A549 (cell line): ENCODE measurements around the gene MYH9. TPM values are rescaled to one million over a fixed set of nuclear protein-coding genes. Genes with fewer than 3 reads are reported as not detected.

Experiments used
- ATAC-seq, 2 experiments: fragments of 200-7000 bp in 1 of 2; fragments of >200 bp in 1 of 2; cut with Nextera tagmentation in 1 of 2; cut with Tn5 transposase in 1 of 2; 3 replicates each; pipeline versions ENCODE4 v1.8.0 to v1.9.1; 2018 to 2020; ENCODE audit warnings: mild to moderate bottlenecking in 1 of 2, moderate library complexity in 1 of 2
- CTCF ChIA-PET: fragments of 300-600 bp; sonication (Branson Sonifier 250); formaldehyde crosslinking; extraction: SDS; loops from one replicate; lab custom pipeline; 2021; ENCODE audit warnings: antibody characterized with exemption, inconsistent platforms; lab: Yijun Ruan, JAX
- POLR2A ChIA-PET: fragments of 350-600 bp; formaldehyde crosslinking; extraction: SDS; loops from one replicate; lab custom pipeline; 2021; ENCODE audit warnings: antibody characterized with exemption, inconsistent platforms; lab: Yijun Ruan, JAX
- DNase-seq, 2 experiments: peaks; one replicate each; pipeline versions ENCODE4 v3.0.0 to v3.0.0-alpha.2; 2011 to 2016; ENCODE audit warnings: low read depth in 1 of 2, low spot score in 1 of 2
- FAIRE-seq: peaks from 2 replicates; lab custom pipeline; 2011; peaks lifted over from hg19 to GRCh38; lab: Jason Lieb, UNC
- H3K27ac ChIP-seq, 2 experiments: fragments of >200 bp; sonication (Bioruptor Twin); formaldehyde crosslinking; 3 replicates each; pipeline ENCODE4 v1.5.1; 2016 to 2017
- H3K4me1 ChIP-seq: fragments of >200 bp; sonication (Bioruptor Twin); formaldehyde crosslinking; 3 replicates; pipeline ENCODE4 v1.6.1; 2016
- H3K4me2 ChIP-seq: fragments of >200 bp; sonication (Bioruptor Twin); formaldehyde crosslinking; 3 replicates; pipeline ENCODE4 v1.6.1; 2016
- H3K4me3 ChIP-seq: fragments of >200 bp; sonication (Bioruptor Twin); formaldehyde crosslinking; 3 replicates; pipeline ENCODE4 v1.5.1; 2016
- H3K9me3 ChIP-seq: fragments of >200 bp; sonication (Bioruptor Twin); formaldehyde crosslinking; 3 replicates; pipeline ENCODE4 v1.6.1; 2016
- CEBPB ChIP-seq, 2 experiments: fragments of >200 bp in 1 of 2; sonication (Bioruptor Twin) in 1 of 2; formaldehyde crosslinking in 1 of 2; IDR thresholded peaks; 2 replicates each; pipeline ENCODE4 v1.6.1; 2012 to 2016
- CHD2 ChIP-seq: fragments of 150-350 bp; IDR thresholded peaks from 2 replicates; pipeline ENCODE4 v1.6.1; 2014; ENCODE audit warnings: low read length; ENCODE audit not compliant: partially characterized antibody
- EHMT2 ChIP-seq: fragments of 200-600 bp; sonication (generic); IDR thresholded peaks from 2 replicates; pipeline ENCODE4 v1.6.1; 2016; ENCODE audit warnings: antibody characterized with exemption, low read depth, mild to moderate bottlenecking, moderate library complexity
- EP300 ChIP-seq, 2 experiments: fragments of >200 bp; sonication (Bioruptor Twin); formaldehyde crosslinking; IDR thresholded peaks; 2 replicates in 1 of 2; 3 replicates in 1 of 2; pipeline ENCODE4 v1.6.1; 2016 to 2017
- GATA3 ChIP-seq: IDR thresholded peaks from 2 replicates; pipeline ENCODE4 v1.6.1; 2012; ENCODE audit warnings: borderline replicate concordance
- HEYL ChIP-seq: fragments of 250-450 bp; sonication (Bioruptor Pico); IDR thresholded peaks from 2 replicates; pipeline ENCODE4 v1.8.0; 2021; ENCODE audit warnings: mild to moderate bottlenecking, moderate library complexity
- HOXA7 ChIP-seq: fragments of 250-450 bp; sonication (Bioruptor Pico); IDR thresholded peaks from 2 replicates; pipeline ENCODE4 v1.5.0; 2020; ENCODE audit warnings: mild to moderate bottlenecking, moderate library complexity
- HOXB13 ChIP-seq: fragments of 250-450 bp; sonication (Bioruptor Pico); IDR thresholded peaks from 2 replicates; pipeline ENCODE4 v1.5.0; 2020; ENCODE audit warnings: low read depth, mild to moderate bottlenecking, moderate library complexity
- JUN ChIP-seq, 2 experiments: fragments of >200 bp; sonication (Bioruptor Twin); formaldehyde crosslinking; IDR thresholded peaks; 2 replicates in 1 of 2; 3 replicates in 1 of 2; pipeline ENCODE4 v1.6.1; 2016 to 2017
- MAFK ChIP-seq: fragments of 450-650 bp; IDR thresholded peaks from 2 replicates; pipeline ENCODE4 v1.6.1; 2014; ENCODE audit not compliant: partially characterized antibody
- NPAS2 ChIP-seq: fragments of 250-450 bp; sonication (Bioruptor Pico); IDR thresholded peaks from 2 replicates; pipeline ENCODE4 v1.8.0; 2022; ENCODE audit warnings: mild to moderate bottlenecking, moderate library complexity, borderline replicate concordance
- NR3C1 ChIP-seq: fragments of >200 bp; sonication (Bioruptor Twin); formaldehyde crosslinking; IDR thresholded peaks from 3 replicates; pipeline ENCODE4 v1.6.1; 2017
- POLR2A ChIP-seq: IDR thresholded peaks from 2 replicates; pipeline ENCODE4 v1.6.1; 2012; ENCODE audit warnings: mild to moderate bottlenecking, low read length
- RFX5 ChIP-seq: fragments of 450-650 bp; IDR thresholded peaks from 2 replicates; pipeline ENCODE4 v1.7.1; 2014; ENCODE audit warnings: antibody characterized with exemption, mild to moderate bottlenecking, moderate library complexity
- SMC3 ChIP-seq: fragments of >200 bp; sonication (Bioruptor Twin); formaldehyde crosslinking; IDR thresholded peaks from 3 replicates; pipeline ENCODE4 v1.6.1; 2018; ENCODE audit warnings: inconsistent platforms
- SREBF2 ChIP-seq: fragments of 450-650 bp; IDR thresholded peaks from 2 replicates; pipeline ENCODE4 v1.6.1; 2014; ENCODE audit warnings: mild to moderate bottlenecking, moderate library complexity
- TP53 ChIP-seq: fragments of 250-450 bp; sonication (Bioruptor Pico); IDR thresholded peaks from 2 replicates; pipeline ENCODE4 v1.5.0; 2021; ENCODE audit warnings: mild to moderate bottlenecking, moderate library complexity
- ZC3H11A ChIP-seq: fragments of 450-650 bp; IDR thresholded peaks from 2 replicates; pipeline ENCODE4 v1.6.1; 2014; ENCODE audit warnings: antibody characterized with exemption, mild to moderate bottlenecking
- ZFP36 ChIP-seq: fragments of 450-650 bp; IDR thresholded peaks from 2 replicates; pipeline ENCODE4 v1.6.1; 2014; ENCODE audit warnings: borderline replicate concordance; ENCODE audit not compliant: partially characterized antibody
- ZNF302 ChIP-seq: fragments of 250-450 bp; sonication (Bioruptor Pico); IDR thresholded peaks from 2 replicates; pipeline ENCODE4 v1.9.0; 2021; ENCODE audit warnings: inconsistent platforms, mild to moderate bottlenecking, moderate library complexity
- WGBS: methylation state at CpG from one replicate; pipeline ENCODE4 v1.1.6; 2017; ENCODE audit errors: missing lambda C conversion rate; 5-methylcytosine and 5-hydroxymethylcytosine counted together
- polyA plus RNA-seq, 4 experiments: library from polyadenylated mRNA; depleted of rRNA in 3 of 4; stranded (reverse); fragments of >200 nt; fragmentation: RNase III in 1 of 4; extraction: RNeasy Plus Mini Kit Qiagen cat#74134 plus additional on column Dnase treatment in 1 of 4; gene quantifications; 2 replicates in 3 of 4; 3 replicates in 1 of 4; pipeline ENCODE4 v1.2.3, GENCODE V29; 2011 to 2017
- TF ChIP-seq, protein P1 (sequence below): IDR thresholded peaks from 2 replicates; pipeline ENCODE4 v1.6.1; 2012
- TF ChIP-seq, protein P2 (sequence below): IDR thresholded peaks from 2 replicates; pipeline ENCODE4 v1.6.1; 2012; ENCODE audit warnings: low read depth, borderline replicate concordance
- TF ChIP-seq, protein P3 (sequence below): fragments of 450-650 bp; IDR thresholded peaks from 2 replicates; pipeline ENCODE4 v1.6.1; 2014; ENCODE audit warnings: antibody characterized with exemption
- TF ChIP-seq, protein P4 (sequence below): fragments of >200 bp; sonication (Bioruptor Twin); formaldehyde crosslinking; IDR thresholded peaks from 2 replicates; pipeline ENCODE4 v1.6.1; 2016

Gene MYH9
- polyA plus RNA-seq, 2 of the 4 experiments (the other 2 are of a cell fraction), result 92.1 to 158 TPM

DNA sequence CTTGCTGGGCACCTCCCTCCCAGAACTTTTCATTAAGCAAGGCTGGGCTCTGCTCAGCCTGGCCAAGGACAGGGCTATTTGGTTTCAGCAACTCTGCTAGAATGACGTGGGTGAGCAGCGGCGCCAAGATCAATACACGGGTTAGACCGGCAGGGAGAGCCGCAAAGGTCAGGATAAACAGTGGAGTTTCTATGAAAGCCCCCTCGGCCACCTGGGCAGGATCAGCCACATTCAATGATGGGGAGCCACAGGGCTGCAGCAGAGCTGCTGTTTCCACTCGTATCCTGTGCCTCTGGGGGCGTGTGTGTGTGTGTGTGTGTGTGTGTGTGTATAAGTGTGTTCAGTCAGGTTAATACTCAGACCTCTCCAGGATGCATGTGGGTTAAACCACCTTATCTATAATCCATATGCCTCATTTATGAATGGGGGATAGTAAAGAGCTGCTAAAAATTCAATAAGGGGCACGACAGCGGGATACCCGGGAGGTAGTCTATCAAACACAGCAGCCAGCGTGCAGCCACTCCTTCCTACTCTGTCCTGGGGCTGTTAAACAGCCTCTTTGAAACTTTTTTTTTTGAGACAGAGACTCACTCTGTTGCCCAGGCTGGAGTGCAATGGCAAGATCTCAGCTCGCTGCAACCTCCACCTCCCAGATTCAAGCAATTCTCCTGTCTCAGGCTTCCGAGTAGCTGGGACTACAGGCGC, 34.8 kb downstream of the MYH9 start:
- no peak for FAIRE-seq
- Histone ChIP-seq H3K4me1 (peaks cover 94% of the 10 kb centered on the region), H3K9me3 (no peaks in the 10 kb centered on the region), H3K4me3 (peak overlapping the region; percentile 16; the same call in 1 of the 3 replicates), H3K4me2 (peak overlapping the region; percentile 94), H3K27ac (peak overlapping the region; percentile 98 to 99)
- ChIA-PET POLR2A (interaction anchor here (0.9 to 2.3 kb wide), 7 partner anchors 10 to 52 kb away, joined by 3 to 12 read pairs (median 4); partner anchors contain the start of gene MYH9), CTCF (interaction anchor here (0.6 to 3.2 kb wide), 4 partner anchors 15 to 118 kb away, joined by 3 to 9 read pairs (median 6); no protein-coding TSS in a partner anchor)
- 11% methylated on average over 12 of the region's 16 CpGs for WGBS
- ATAC-seq, result peak; percentile 41 to 60
- peak in 1 of 2 experiments; percentile 78 for DNase-seq
- TF ChIP-seq EHMT2 (no peak), EP300 (IDR thresholded peaks at IDR 0.05) (peak; percentile 32 to 38; a peak in 1 of 5 replicates), NR3C1 (no peak), POLR2A (no peak), CEBPB (IDR thresholded peaks at IDR 0.05) (peak in 1 of 2 experiments; percentile 39; a peak in 1 of 4 replicates), GATA3 (peak; percentile 49), HEYL (CRISPR knock-in tag) (no peak), NPAS2 (CRISPR knock-in tag) (no peak)
- TF ChIP-seq, all 56 proteins: peak for 3

GRCh38 chr22:36351921-36352802, 35.6 kb downstream of the MYH9 start:
- peaks cover 93% of the 10 kb centered on the region for H3K4me1 ChIP-seq
- ChIA-PET POLR2A (interaction anchor here (0.9 to 2.3 kb wide), 6 partner anchors 8 to 36 kb away, joined by 3 to 12 read pairs (median 4); partner anchors contain the start of gene MYH9), CTCF (interaction anchor here (0.6 to 3.2 kb wide), 9 partner anchors 10 to 119 kb away, joined by 3 to 9 read pairs (median 5); no protein-coding TSS in a partner anchor)
- H3K4me3 ChIP-seq, result peak overlapping the region; percentile 16; the same call in 1 of the 3 replicates
- WGBS, result 10% methylated on average over 16 of the region's 22 CpGs
- no peak for FAIRE-seq
- H3K27ac ChIP-seq, result peak overlapping the region; percentile 98 to 99
- H3K4me2 ChIP-seq, result peak overlapping the region; percentile 94
- no peaks in the 10 kb centered on the region for H3K9me3 ChIP-seq
- ATAC-seq, result peak; percentile 51
- TF ChIP-seq CEBPB (IDR thresholded peaks at IDR 0.05) (peak in 1 of 2 experiments; percentile 57; a peak in 1 of 4 replicates), ZC3H11A (no peak), ZNF302 (CRISPR knock-in tag) (no peak), HOXA7 (no peak), HOXB13 (CRISPR knock-in tag) (peak; percentile 55; the same call in 1 of the 2 replicates), RFX5 (no peak), EP300 (IDR thresholded peaks at IDR 0.05) (0 out of 5 replicates have a peak, but pooled peaks of 1 of the 2 experiments have one; percentile 9), CHD2 (no peak), JUN (IDR thresholded peaks at IDR 0.05) (peak in 1 of 2 experiments; percentile 2; a peak in 1 of 5 replicates), GATA3 (peak; percentile 27; the same call in 1 of the 2 replicates), ZFP36 (no peak), TP53 (CRISPR knock-in tag) (no peak), SMC3 (no peak), MAFK (peak; percentile 36), SREBF2 (no peak), POLR2A (0 out of 2 replicates have a peak, but pooled peaks have one; percentile 21)
- TF ChIP-seq, protein P1, sequence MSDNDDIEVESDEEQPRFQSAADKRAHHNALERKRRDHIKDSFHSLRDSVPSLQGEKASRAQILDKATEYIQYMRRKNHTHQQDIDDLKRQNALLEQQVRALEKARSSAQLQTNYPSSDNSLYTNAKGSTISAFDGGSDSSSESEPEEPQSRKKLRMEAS, result peak; percentile 78
- TF ChIP-seq, protein P2, sequence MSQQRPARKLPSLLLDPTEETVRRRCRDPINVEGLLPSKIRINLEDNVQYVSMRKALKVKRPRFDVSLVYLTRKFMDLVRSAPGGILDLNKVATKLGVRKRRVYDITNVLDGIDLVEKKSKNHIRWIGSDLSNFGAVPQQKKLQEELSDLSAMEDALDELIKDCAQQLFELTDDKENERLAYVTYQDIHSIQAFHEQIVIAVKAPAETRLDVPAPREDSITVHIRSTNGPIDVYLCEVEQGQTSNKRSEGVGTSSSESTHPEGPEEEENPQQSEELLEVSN, result no peak; the same call in 1 of the 2 replicates
- TF ChIP-seq, protein P3, sequence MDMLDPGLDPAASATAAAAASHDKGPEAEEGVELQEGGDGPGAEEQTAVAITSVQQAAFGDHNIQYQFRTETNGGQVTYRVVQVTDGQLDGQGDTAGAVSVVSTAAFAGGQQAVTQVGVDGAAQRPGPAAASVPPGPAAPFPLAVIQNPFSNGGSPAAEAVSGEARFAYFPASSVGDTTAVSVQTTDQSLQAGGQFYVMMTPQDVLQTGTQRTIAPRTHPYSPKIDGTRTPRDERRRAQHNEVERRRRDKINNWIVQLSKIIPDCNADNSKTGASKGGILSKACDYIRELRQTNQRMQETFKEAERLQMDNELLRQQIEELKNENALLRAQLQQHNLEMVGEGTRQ, result 0 out of 2 replicates have a peak, but pooled peaks have one; percentile 11
- TF ChIP-seq, protein P4, sequence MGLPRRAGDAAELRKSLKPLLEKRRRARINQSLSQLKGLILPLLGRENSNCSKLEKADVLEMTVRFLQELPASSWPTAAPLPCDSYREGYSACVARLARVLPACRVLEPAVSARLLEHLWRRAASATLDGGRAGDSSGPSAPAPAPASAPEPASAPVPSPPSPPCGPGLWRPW, result no peak
- peak in 1 of 2 experiments; percentile 59 for DNase-seq
